Panc1 (cell line): ENCODE results near the gene ANKRD10. TPM values are rescaled to one million over a fixed set of nuclear protein-coding genes. Genes with fewer than 3 reads are reported as not detected.

Experiments used
- ATAC-seq: fragments of 200-7000 bp; cut with Tn5 transposase; 2 replicates; pipeline ENCODE4 v1.9.1; 2020; ENCODE audit warnings: mild to moderate bottlenecking, moderate library complexity
- BruUV-seq: library from RNA; stranded (reverse); fragments of 400-500 nt; replicated peaks from 2 replicates; lab custom pipeline; 2021; lab: Mats Ljungman, UMichigan
- CTCF ChIA-PET: fragments of 300-600 bp; sonication (Branson Sonifier 250); formaldehyde crosslinking; loops from one replicate; lab custom pipeline; 2022; ENCODE audit warnings: antibody characterized with exemption; lab: Charles Lee
- POLR2A ChIA-PET: fragments of 300-600 bp; sonication (Branson Sonifier 250); formaldehyde crosslinking; loops from one replicate; lab custom pipeline; 2022; ENCODE audit warnings: antibody characterized with exemption; lab: Charles Lee
- DNase-seq: peaks from one replicate; pipeline ENCODE4 v3.0.0-alpha.2; 2010; ENCODE audit warnings: low read depth, low spot score
- H3K27ac ChIP-seq: 2 replicates; pipeline ENCODE4 v1.5.1; 2011; ENCODE audit warnings: mild to moderate bottlenecking, low read length, inconsistent platforms
- H3K27me3 ChIP-seq: fragments of 200-500 bp; sonication (Bioruptor generic); 2 replicates; pipeline ENCODE4 v1.6.0; 2014; ENCODE audit warnings: low read length, inconsistent platforms; ENCODE audit not compliant: control insufficient read depth, insufficient read depth
- H3K36me3 ChIP-seq: fragments of 200-500 bp; sonication (Bioruptor generic); 2 replicates; pipeline ENCODE4 v1.5.1; 2014; ENCODE audit warnings: inconsistent platforms, mild to moderate bottlenecking, low read length, moderate library complexity; ENCODE audit not compliant: control insufficient read depth, insufficient read depth
- H3K4me1 ChIP-seq: 2 replicates; pipeline ENCODE4 v1.5.1; 2011; ENCODE audit warnings: inconsistent platforms, mild to moderate bottlenecking, low read length, moderate library complexity; ENCODE audit not compliant: control insufficient read depth, insufficient read depth
- H3K4me3 ChIP-seq, 2 experiments: 2 replicates each; pipeline ENCODE4 v1.5.1; 2011 to 2012; ENCODE audit warnings: low read depth in 2 of 2, low read length in 2 of 2, mild to moderate bottlenecking in 2 of 2, inconsistent platforms in 1 of 2, moderate library complexity in 1 of 2
- H3K9me3 ChIP-seq: fragments of 200-500 bp; sonication (Bioruptor generic); 2 replicates; pipeline ENCODE4 v1.5.1; 2014; ENCODE audit warnings: low read depth, mild to moderate bottlenecking, inconsistent platforms, low read length, moderate library complexity; ENCODE audit not compliant: control insufficient read depth, insufficient read depth
- POLR2AphosphoS5 ChIP-seq: IDR thresholded peaks from 2 replicates; pipeline ENCODE4 v1.6.1; 2012; ENCODE audit warnings: mild to moderate bottlenecking, low read depth, low read length, moderate library complexity
- SIN3A ChIP-seq: IDR thresholded peaks from 2 replicates; pipeline ENCODE4 v1.6.1; 2012; ENCODE audit warnings: low read depth, mild to moderate bottlenecking, low read length, moderate library complexity, borderline replicate concordance; ENCODE audit not compliant: insufficient read depth
- TCF7L2 ChIP-seq: IDR thresholded peaks from 2 replicates; pipeline ENCODE4 v1.6.1; 2011; ENCODE audit warnings: mild to moderate bottlenecking, low read depth, low read length, inconsistent platforms
- in situ Hi-C: cut with HindIII; loops from 2 replicates; pipeline ENCODE4 v1.10.0; 2016; ENCODE audit warnings: low sequenced_read_pairs, low pct_unique_long_range_greater_than_20kb
- intact Hi-C: fragments of 100-400 bp; cut with micrococcal nuclease; formaldehyde crosslinking; loops from one replicate; pipeline ENCODE4 v1.10.0; 2022; ENCODE audit not compliant: unreplicated experiment
- total RNA-seq: library from RNA; stranded (reverse); gene quantifications from one replicate; pipeline ENCODE4 v1.2.1, GENCODE V29; 2021; ENCODE audit not compliant: unreplicated experiment
- TF ChIP-seq, protein P1 (sequence below): fragments of 450-650 bp; IDR thresholded peaks from 2 replicates; pipeline ENCODE4 v1.5.1; 2017; ENCODE audit warnings: mild to moderate bottlenecking
- TF ChIP-seq, protein P2 (sequence below), 2 experiments: IDR thresholded peaks; 2 replicates each; pipeline ENCODE4 v1.6.1; 2011 to 2012; ENCODE audit warnings: low read depth in 2 of 2, control low read depth in 1 of 2, low read length in 1 of 2, mild to moderate bottlenecking in 1 of 2, moderate library complexity in 1 of 2; ENCODE audit not compliant: insufficient read depth in 1 of 2

Gene ANKRD10
- total RNA-seq, 1 experiment from 2014 or later: 76.8 TPM

DNA sequence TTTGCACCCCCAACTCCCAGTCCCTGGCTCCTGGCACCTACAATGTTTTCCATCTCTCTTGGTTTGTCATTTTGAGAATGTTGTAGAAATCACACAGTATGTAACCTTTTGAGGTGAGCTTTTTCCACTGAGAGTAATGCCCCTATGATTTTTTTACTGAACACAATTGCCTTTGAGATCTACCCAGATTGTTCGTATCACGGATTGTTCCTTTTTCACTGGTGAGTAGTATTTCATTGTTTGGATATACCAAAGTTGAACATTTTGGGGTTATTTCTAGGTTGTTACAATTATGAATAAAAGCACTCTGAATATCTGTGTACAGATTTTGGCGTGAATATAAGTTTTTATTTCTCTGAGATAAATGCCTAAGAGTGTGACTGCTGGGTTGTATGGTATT lies 17.7 kb upstream of the ANKRD10 start:
- in situ Hi-C loops (no loop called here), intact Hi-C loops (no loop called here)
- TF ChIP-seq TCF7L2: no peak
- TF ChIP-seq, protein P1, sequence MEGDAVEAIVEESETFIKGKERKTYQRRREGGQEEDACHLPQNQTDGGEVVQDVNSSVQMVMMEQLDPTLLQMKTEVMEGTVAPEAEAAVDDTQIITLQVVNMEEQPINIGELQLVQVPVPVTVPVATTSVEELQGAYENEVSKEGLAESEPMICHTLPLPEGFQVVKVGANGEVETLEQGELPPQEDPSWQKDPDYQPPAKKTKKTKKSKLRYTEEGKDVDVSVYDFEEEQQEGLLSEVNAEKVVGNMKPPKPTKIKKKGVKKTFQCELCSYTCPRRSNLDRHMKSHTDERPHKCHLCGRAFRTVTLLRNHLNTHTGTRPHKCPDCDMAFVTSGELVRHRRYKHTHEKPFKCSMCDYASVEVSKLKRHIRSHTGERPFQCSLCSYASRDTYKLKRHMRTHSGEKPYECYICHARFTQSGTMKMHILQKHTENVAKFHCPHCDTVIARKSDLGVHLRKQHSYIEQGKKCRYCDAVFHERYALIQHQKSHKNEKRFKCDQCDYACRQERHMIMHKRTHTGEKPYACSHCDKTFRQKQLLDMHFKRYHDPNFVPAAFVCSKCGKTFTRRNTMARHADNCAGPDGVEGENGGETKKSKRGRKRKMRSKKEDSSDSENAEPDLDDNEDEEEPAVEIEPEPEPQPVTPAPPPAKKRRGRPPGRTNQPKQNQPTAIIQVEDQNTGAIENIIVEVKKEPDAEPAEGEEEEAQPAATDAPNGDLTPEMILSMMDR: no peak
- DNase-seq: no peak
- Histone ChIP-seq H3K4me3 (no peak overlapping the region), H3K36me3 (no peaks in the 10 kb centered on the region), H3K4me1 (no peaks in the 10 kb centered on the region), H3K27ac (no peak overlapping the region), H3K27me3 (no peaks in the 10 kb centered on the region), H3K9me3 (no peaks in the 10 kb centered on the region)
- POLR2A ChIA-PET: no interaction called here
- no TSS peak for BruUV-seq
- CTCF ChIA-PET: no interaction called here
- ATAC-seq: no peak

DNA sequence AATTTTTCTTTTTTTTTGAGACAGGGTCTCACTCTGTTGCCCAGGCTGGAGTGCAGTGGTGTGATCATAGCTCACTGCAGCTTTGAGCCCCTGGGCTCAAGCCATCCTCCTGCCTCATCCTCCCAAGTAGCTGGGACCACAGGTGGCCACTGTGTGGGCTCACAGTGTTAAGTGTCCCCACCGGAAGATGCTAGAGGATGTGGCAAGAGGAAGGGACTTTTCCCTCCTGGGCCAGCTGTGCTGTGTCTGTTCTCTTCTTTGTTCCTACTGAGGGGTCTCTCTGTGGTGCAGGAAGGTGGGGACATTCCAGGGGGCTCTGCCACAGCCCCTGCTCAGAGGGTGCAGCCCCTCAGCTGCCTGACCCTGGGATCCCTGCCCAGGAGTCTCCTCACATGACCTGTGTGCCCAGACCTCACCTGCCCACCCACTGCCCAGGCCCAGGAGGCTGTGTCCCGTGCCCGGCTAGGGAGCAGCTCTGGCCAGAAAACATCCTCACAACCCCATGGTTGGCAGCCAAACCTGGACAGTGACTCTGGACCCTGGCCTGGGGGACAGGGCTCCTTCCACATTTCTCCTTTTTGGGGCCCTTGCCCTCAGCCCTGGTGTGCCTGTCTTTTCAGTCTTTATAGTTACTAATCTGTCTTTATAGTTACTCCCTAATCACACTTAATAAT lies 14.4 kb upstream of the ANKRD10 start:
- BruUV-seq: no TSS peak
- Histone ChIP-seq H3K4me1 (no peaks in the 10 kb centered on the region), H3K27ac (no peak overlapping the region), H3K4me3 (no peak overlapping the region), H3K9me3 (no peaks in the 10 kb centered on the region), H3K27me3 (no peaks in the 10 kb centered on the region), H3K36me3 (no peaks in the 10 kb centered on the region)
- ChIA-PET CTCF (interaction anchor here (0.7 kb wide), 1 partner anchor 287 kb away, joined by 4 read pairs; no protein-coding TSS in a partner anchor), POLR2A (no interaction called here)
- no peak for ATAC-seq
- in situ Hi-C loops (no loop called here), intact Hi-C loops (no loop called here)
- no peak for TF ChIP-seq SIN3A
- TF ChIP-seq, protein P2, sequence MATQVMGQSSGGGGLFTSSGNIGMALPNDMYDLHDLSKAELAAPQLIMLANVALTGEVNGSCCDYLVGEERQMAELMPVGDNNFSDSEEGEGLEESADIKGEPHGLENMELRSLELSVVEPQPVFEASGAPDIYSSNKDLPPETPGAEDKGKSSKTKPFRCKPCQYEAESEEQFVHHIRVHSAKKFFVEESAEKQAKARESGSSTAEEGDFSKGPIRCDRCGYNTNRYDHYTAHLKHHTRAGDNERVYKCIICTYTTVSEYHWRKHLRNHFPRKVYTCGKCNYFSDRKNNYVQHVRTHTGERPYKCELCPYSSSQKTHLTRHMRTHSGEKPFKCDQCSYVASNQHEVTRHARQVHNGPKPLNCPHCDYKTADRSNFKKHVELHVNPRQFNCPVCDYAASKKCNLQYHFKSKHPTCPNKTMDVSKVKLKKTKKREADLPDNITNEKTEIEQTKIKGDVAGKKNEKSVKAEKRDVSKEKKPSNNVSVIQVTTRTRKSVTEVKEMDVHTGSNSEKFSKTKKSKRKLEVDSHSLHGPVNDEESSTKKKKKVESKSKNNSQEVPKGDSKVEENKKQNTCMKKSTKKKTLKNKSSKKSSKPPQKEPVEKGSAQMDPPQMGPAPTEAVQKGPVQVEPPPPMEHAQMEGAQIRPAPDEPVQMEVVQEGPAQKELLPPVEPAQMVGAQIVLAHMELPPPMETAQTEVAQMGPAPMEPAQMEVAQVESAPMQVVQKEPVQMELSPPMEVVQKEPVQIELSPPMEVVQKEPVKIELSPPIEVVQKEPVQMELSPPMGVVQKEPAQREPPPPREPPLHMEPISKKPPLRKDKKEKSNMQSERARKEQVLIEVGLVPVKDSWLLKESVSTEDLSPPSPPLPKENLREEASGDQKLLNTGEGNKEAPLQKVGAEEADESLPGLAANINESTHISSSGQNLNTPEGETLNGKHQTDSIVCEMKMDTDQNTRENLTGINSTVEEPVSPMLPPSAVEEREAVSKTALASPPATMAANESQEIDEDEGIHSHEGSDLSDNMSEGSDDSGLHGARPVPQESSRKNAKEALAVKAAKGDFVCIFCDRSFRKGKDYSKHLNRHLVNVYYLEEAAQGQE (IDR thresholded peaks at IDR 0.05; ENCODE audit: insufficient read depth in 1 of 2, low read depth in 2 of 2, low read length in 1 of 2): no peak
- TF ChIP-seq TCF7L2: no peak
- TF ChIP-seq POLR2AphosphoS5: no peak
- TF ChIP-seq, protein P1: no peak
- DNase-seq: no peak
